GM21786 (cell line): Measurements from ENCODE around the gene PCNP.
"Not testable (repeated sequence)": the region's sequence is repeated elsewhere in the genome, so short reads cannot be mapped to it uniquely, and the experiment has no call there.

Experiments
- ATAC-seq: cut with Tn5 transposase; IDR thresholded peaks from one replicate; pipeline ENCODE4 v1.9.1; 2021; ENCODE audit not compliant: unreplicated experiment

Gene PCNP

DNA sequence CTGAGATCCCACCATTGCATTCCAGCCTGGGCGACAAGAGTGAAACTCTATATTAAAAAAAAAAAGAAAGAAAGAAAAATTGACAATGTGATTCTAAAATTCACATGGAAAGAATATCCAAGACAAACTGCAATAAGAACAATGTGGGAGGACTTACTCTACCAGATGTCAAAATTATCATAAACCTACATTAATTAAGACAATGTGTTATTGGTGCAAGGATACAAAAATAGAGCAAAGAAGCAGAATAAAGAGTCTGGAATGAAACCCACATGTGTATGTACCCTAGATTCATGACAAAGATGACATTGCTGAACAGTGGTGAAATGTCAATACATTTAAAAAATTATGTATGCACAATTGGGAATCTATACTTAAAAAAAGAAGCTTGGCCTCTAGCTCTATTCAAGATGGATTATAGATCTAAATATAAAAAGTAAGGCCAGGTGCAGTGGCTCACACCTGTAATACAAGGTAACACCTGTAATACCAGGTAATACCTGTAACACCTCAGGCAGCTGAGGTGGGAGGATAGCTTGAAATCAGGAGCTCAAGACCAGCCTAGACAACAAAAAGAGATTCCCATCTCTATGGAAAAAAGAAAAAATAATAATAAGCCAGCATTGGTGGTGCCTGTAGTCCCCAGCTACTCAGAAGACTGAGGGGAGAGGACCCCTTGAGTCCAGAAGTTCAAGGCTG, 57.3 kb downstream of the PCNP start:
- ATAC-seq = no peak

DNA sequence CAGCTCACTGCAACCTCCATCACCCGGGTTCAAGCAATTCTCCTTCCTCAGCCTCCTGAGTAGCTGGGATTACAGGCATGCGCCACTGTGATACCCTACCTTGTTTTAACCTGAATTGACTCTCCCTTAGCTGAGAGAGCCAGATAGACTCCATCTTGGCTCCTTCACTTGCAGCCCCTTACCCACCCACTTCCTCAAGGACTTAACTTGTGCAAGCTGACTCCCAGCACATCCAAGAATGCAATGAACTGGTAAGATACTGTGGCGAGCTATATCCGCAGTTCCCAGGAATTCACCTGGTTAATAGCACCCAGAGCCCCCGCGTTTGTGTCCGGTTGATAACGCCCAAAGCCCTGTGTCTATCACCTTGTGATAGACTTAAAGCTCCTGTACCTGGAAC, 58.0 kb downstream of the PCNP start:
- ATAC-seq = not testable (repeated sequence)

DNA sequence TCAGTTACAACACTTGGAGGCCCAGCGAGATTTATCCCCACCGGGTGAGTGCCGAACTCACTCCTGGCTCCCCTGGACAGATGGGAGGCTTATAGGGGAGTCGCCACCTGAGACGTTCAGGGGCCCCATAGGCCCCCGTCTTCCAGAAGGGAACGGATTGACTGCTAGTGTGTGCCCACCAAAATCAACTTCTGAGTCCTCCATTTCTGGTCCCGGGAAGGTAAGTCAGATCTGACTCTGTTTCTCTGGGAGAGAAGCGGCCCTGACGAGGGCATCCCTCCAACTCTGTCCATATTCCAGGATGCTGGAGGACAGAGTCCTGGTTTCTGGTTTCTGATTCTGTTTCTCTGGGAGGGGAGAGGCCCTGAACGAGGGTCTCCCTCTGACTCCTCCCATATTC, 58.6 kb downstream of the PCNP start:
- ATAC-seq = no peak

DNA sequence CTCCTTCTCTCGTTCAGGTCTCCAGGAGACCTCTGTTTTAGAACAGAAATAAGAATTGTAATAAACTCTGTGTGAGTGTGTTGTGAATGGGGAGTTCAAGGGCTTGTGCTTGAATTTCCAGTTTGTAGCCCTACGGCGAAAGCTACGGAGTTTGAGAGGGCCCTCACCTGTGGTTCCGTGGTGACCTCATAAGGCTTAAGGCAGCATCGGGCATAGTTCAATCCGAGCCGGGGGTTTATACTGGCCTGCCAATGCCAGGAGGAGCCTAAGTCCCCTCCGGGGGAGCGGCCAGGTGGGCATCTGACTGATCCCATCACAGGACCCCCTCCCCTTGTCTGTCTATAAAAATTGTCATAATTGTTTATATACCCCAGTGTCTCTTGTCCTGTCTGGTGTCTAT, 59.2 kb downstream of the PCNP start:
- no peak for ATAC-seq

DNA sequence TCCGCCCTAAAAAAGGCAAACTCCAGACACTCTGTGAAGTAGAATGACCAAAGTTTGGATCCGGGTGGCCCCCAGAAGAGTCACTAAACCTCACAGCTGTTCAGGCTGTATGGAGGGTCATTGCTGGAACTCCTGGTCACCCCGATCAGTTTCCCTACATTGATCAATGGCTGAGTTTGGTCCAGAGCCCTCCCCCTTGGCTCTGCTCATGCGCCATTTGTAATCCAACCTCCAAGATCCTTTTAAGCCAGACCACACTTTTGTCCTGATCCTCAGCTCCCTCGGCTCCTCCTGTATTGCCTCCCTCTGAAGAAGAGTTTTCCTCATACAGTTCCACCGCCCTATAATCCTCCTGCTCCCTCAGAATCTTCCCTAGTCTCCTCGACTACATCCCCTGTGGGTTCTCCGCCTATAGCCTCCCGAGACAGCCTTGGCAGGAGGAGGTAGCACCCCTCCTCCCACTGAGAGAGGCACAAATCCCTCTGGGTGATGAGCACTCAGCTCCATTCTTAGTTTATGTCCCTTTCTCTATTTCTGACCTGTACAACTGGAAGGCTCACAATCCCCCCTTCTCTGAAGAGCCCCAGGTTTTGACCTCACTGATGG, 60.7 kb downstream of the PCNP start:
- no peak for ATAC-seq

DNA sequence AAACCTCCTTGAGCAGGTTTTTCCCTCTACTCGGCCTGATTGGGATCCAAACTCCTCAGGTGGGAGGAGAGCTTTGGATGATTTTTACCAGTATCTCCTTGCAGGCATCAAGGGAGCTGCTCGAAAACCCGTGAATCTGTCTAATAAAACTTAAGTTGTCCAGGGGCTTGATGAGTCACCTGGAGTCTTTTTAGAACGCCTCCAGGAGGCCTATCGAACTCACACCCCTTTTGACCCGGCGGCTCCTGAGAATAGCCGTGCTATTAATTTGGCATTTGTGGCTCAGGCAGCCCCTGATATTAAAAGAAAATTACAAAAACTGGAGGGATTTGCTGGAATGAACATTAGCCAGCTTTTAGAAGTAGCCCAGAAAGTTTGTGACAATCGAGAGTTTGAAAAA, 61.4 kb downstream of the PCNP start:
- ATAC-seq = no peak

DNA sequence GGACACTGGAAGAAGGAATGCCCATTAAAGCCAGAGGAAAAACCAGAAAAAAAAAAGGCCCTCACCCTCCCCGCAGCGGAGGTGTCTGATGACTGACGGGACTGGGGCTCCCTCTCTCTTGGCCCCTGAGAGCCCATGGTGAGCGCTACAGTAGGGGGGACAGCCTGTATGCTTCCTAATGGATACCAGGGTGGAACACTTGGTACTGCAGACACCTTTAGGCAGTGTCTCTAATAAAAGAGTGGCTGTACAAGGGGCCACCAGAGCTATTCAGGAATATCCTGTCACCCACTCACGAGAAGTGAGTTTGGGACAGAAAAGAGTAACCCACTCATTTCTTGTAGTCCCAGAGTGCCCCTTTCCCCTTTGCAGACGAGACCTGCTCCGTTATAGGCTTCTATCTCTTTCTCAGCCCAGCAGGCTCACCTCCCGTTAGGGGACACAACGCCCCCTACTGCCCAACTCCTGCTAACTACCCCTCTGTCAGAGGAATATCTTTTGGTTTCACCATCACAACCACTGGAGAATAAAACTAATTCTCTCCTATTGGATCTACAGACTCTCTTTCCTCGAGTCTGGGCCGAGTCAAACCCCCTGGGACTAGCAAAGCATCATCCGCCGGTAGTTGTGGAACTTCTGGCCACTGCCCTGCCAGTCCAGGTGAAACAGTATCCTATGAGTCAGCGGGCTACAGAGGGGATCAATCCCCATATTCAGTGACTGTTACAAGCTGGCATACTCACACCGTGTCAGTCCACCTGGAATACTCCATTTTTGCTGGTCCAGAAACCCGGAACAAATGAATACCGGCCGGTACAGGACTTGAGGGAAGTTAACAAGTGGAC, 62.2 kb downstream of the PCNP start:
- ATAC-seq = peak; percentile 96

DNA sequence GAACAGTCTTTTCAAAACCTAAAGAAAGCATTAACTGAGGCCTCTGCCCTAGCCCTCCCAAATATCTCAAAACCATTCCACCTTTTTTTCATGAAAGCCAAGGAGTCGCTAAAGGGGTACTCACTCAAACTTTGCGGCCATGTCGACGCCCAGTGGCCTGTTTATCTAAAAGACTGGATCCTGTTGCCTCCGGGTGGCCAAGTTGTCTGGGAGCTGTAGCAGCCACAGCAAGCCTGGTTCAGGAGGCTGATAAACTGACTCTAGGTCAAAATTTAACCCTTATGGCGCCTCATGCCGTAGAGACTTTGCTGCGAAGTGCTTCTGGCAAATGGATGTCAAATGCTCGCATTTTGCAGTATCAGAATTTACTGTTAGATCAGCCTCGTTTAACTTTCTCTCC, 63.5 kb downstream of the PCNP start:
- no peak for ATAC-seq

DNA sequence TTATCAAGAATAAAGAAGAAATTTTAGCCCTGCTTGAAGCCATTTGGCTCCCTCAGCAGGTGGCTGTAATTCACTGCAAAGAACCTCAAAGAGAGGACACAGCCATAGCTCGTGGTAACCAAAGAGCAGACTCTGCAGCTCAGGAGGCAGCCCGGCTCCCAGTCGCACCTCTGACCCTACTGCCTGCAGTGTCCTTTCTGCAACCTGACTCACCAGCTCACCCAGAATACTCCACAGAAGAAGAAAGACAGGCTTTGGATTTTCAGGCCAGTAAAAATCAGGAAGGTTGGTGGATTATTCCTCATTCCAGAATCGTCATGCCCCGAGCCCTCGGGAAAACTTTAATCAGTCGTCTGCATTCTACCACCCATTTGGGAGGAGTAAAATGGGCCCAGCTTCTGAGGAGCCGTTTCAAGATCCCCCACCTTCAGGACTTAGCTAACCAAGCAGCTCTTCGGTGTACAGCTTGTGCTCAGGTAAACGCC, 64.3 kb downstream of the PCNP start:
- ATAC-seq = no peak

DNA sequence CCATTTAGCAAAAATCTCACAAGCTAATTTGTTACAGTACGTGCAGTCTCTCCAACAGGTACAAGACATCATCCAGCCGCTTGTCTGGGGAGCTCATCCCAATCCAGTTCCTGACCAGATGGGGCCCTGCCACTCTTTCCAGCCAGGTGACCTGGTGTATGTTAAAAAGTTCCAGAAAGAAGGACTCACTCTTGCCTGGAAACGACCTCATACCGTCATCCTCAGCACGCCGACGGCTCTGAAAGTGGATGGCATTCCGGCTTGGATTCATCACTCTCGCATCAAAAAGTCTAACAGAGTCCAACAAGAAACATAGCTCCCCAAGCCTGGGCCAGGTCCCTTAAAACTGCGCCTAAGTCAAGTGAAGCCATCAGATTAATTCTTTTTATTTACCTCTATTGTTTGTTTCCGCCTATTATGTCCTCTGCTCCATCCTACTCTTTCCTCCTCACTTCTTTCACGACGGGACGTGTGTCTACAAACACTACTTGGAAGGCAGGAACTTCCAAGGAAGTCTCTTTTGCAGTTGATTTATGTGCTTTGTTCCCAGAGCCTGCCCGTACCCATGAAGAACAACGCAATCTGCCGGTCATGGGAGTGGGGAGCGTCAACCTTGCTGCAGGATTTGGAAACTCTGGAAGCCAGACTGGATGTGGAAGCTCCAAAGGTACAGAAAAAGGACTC, 65.4 kb downstream of the PCNP start:
- ATAC-seq = no peak

DNA sequence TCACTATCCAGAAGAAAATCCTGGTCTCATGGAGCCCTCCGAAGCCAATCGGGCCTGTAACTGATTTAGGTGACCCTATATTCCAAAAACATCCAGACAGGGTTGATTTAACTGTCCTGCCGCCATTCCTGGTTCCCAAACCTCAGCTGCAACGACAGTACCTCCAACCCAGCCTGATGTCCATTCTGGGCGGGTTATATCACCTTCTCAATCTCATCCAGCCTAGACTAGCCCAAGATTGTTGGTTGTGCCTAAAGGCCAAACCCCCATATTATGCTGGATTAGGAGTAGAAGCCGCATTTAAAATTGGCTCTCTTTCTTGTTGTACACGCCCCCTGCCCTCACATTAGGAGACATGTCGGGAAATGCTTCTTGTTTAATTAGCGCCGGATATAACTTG, 66.3 kb downstream of the PCNP start:
- ATAC-seq = no peak

DNA sequence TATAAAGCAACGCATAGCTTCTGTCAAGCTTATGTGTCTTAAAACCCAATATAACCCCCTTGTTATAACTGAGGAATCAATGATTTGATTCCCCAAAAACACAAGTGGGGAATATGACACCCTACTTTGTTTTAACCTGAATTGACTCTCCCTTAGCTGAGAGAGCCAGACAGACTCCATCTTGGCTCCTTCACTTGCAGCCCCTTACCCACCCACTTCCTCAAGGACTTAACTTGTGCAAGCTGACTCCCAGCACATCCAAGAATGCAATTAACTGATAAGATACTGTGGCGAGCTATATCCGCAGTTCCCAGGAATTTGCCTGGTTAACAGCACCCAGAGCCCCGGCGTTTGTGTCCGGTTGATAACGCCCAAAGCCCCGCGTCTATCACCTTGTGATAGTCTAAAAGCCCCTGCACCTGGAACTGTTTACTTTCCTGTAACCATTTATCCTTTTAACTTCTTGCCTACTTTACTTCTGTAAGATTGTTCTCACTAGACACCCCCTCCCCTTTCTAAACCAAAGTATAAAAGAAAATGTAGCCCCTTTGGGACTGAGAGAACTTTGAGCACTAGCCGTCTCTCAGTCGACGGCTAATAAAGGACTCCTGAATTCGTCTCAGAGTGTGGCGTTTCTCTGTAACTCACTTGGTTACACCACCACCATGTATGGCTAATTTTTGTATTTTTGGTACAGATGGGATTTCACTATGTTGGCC, 67.6 kb downstream of the PCNP start:
- not testable (repeated sequence) for ATAC-seq

DNA sequence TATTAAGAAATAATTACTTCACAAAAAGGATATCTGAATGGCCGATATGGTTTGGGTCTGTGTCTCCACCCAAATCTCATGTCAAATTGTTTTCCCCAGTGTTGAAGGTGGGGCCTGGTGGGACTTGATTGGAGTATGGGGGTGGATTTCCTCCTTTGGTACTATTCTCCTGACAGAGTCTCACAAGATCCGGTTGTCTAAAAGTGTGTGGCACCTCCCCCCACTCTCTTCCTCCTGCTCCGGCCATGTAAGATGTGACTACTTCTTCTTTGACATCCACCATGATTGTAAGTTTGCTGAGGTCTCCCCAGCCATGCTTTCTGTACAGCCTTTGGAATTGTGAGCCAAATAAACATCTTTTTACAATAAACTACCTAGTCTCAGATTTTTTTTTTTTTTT, 68.5 kb downstream of the PCNP start:
- no peak for ATAC-seq

DNA sequence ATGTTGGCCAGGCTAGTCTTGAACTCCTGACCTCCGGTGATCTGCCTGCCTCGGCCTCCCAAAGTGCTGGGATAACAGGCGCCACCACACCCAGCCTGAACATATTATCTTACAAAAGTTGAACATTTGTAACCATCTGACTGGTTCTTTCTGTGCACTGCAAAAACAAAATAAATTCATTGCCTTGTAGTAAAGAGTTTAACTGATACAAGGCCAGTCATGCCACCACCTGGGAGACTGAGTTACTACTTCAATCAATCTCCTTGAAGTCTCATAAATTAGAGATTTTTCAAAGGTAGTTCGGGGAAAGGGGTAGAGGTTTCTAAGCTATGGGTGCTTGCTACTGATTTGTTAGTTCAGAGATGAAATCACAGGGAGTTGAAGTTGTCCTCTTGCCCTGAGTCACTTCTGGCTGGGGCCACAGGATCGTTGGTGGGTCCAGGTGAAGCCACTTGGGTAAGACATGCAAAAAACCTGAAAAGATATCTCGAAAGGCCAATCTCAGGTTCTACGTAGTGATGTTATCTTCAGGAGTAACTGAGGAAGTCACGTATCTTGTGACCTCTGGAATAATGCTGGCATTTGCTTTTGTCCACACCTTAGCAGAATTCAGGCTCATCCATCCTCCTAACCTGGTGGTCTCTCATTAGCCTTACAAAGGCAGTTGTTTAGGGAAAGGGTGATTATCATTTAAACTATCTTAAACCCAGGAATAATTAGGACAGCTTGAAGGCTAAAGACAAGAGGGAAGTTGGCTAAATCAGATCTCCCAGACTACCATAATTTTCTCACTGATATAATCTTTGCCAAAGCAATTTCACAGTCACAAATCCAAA, 69.2 kb downstream of the PCNP start:
- no peak for ATAC-seq
